Measurements from ENCODE around the gene PRKAR1B. TPM values are rescaled to one million over a fixed set of nuclear protein-coding genes. Genes with fewer than 3 reads are reported as not detected.
"Not testable (repeated sequence)": the region's sequence is repeated elsewhere in the genome, so short reads cannot be mapped to it uniquely, and the experiment has no call there.

The PRKAR1B gene
- polyA plus RNA-seq, 5 donors, result 28.8 to 46.7 (median 34.7) TPM

GRCh38 chr7:561631-562373 is 165.3 kb downstream of the PRKAR1B start:
- no peak for DNase-seq

GRCh38 chr7:560966-561630 is 166.0 kb downstream of the PRKAR1B start:
- no peak for DNase-seq

- DNase-seq, result no peak
These were observed 167.7 kb downstream of the PRKAR1B start for GRCh38 chr7:559396-559705.

DNA sequence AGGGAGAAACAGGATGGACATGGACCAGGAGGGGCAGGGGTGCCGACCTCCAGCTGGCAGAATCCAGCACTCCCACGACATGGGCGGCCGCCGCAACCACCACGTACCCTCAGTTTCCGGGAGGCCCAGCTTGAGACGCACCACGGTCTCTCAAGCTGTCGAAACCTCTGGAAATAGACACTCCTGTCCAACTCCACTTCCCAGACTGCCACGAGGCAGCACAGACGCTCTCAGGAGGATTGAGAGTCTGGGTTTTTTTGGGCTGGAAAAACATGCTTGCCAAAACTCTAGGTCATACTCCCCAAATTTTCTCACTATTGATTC is 169.6 kb downstream of the PRKAR1B start:
- no peak for DNase-seq

DNA sequence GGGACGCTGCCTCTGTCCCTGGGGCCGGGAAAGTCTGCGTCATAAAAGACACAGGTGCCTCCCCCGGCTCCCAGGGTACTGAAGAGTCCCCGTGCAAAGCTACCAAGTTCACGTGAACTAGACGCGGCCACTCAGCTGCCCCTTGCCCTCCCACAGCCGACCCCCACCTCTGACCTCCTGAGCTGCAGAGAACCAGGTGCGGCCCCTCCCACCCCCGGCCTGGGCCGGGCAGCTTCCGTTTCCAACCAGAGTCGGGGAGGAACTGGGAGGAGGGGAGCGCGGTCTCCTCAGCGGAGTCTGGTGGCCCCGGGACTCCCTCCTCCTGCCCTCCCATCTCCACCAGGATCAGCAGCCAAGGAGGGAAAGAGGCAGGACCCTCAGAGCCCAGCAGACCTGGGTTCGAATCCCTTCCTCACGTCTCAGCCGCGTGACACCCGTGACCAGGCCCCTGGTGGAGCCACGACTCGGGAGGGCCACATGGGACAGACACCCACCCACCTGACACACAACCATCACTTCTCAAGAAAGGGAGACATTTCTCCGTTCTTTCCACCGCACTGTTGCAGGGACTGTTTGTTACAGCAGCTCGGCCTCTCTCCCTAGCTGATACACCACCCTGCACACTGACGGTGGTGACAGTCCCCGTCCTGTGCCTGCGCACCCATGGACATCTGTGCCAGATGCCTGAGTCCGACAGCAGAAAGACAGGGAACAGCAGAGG is 170.1 kb downstream of the PRKAR1B start:
- DNase-seq, result no peak

DNA sequence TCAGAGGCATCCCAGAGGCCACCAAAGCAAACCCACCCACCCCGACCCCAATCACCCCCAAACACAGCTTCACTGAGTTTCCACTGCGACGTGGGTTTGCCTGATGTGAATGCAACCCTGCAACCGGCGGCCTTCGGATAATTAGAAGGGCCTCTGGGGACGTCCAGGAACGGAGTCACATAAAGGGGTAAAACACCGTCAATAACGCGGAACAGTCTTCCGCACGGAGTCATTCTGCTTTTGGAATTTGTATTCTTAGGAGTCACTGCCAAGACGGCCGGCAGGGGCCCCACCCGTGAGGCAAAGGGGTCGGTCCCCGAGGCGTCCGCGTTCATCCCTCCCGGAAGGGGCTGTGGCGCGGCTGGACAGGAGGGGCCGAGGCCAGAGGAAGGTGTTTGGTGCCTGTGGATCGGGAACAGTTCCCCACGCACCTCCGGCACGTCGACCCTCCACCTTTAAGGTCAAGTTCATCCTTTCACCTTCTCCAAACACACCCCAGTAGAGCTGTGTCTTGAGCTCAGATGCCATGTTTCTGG is 170.7 kb downstream of the PRKAR1B start:
- DNase-seq, result no peak

DNA sequence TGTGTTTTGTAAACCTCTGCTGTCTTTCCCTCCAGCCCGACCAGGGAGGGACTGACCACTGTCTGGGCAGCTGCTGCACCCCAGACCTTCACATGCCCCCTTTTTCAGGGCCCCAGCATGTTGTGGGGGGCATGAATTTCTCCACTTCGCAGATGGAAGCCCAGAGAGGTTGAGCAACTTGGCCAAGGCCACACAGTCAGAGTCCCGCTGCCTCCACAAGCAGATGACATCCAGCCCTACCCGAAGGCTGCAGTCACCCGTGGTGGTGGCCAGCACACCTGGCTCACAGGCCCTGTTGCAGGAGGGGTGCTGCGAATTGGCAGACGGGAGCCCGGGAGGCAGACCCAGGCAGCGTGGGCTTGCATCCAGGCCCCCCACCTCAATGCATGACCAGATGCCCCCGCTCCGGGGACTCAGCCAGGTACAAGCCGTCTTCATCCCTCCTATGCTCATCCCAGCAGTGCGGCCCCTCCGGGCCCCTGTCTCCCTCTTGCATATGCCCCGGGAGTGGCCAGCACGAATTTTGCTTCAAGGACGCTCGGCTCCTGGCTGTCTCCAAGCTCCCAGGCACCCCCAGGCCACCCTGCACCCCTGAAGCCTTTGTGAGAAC is 171.4 kb downstream of the PRKAR1B start:
- DNase-seq, result no peak

- peak in 1 of 2 donors; percentile 37 for DNase-seq
These were observed 173.4 kb downstream of the PRKAR1B start for GRCh38 chr7:553636-554111.

DNA sequence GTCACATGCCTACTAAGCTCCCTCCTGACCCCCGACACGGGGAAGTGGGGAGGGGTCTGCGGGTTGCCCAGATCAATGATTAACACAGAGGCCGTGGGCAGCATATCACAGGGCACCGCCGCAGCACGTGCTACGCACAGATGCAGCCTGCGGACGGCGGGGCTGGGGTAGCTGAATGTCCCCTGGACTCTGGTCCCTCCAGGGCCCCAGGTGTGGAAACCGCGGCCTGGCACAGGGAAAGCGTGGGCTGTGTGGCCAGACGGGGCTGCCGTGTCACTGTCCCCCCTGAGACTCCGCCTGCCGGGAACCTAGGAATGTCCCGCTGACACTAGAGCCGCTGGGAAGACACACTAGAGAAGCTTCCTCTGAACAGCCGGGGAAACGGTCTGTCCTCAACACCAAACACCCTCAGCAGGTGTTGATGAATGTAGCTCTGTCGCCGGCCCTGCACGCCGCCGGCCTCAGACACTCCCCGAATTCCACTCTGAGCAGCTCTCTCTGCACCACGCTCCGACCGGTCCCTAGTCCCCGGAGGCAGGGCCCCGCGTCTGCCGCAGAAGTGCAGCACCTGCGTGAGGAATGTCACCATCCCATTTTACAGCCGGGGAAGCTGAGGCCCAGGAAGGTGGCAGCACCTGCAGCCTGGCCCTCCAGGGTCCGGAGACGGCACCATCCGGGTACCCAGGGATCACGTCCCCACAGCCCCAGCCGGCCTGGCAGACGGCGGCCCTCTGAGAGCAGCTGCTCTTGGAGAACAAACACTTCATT is 174.0 kb downstream of the PRKAR1B start:
- DNase-seq, result no peak

DNA sequence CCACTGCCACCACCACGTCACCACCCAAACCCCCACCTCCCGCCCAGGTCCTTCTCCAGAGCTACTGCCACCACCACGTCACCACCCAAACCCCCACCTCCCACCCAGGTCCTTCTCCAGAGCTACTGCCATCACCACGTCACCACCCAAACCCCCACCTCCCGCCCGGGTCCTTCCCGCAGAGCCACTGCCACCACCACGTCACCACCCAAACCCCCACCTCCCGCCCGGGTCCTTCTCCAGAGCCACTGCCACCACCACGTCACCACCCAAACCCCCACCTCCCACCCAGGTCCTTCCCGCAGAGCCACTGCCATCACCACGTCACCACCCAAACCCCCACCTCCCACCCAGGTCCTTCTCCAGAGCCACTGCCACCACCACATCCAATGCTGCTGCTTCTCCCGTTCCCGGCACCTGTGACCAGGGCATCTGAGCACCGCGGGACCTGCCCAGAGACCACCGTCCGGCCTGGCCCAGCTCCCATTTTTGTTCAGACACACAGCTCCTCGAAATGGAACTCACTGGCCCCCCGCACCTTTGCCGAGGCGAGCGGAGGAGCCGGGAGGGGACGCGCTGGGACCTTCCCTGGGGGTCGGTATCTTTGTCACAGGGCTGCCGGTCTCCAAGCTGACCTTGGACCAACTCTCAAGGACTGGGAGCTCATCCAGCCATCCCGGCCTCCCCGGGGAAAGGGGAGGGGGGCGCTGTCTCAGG is 174.8 kb downstream of the PRKAR1B start:
- DNase-seq, result not testable (repeated sequence)

- DNase-seq, result not testable (repeated sequence)
These were observed 175.5 kb downstream of the PRKAR1B start for GRCh38 chr7:551615-551970.

DNA sequence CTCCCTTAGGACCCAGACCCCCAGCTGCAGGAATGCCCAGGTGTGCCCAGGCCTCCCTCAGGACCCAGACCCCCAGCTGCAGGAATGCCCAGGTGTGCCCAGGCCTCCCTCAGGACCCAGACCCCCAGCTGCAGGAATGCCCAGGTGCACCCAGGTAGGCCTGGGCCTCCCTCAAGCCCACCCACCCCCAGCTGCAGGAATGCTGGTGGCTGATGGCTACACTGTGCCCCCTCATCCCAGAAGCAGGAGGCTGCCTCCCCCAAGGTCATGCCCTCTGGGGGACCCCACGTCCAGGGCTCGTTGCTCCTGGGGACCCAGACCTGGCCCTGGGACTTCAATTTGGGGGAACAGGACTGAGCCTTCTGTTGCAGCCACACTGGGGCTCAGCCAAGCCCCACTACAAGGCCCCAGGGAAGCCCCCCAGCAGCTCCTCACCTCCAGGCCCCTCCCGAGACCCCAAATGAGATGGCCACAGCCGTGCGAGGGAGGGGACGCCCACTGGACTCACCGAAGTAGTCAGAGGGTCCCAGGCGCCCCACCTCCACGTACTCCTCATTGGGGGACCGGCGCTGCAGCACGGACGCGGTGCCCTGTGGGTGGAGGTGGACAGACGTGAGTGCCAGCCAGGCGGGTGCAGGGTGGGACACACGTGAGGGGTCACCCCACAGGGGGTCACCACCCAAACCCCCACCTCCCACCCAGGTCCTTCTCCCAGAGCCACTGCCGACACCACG is 176.0 kb downstream of the PRKAR1B start:
- no peak for DNase-seq

- no peak for DNase-seq
These were observed 177.0 kb downstream of the PRKAR1B start for GRCh38 chr7:549891-550625.

GRCh38 chr7:549066-549890 is 177.8 kb downstream of the PRKAR1B start:
- no peak for DNase-seq

GRCh38 chr7:548401-548800 is 178.7 kb downstream of the PRKAR1B start:
- no peak for DNase-seq

DNA sequence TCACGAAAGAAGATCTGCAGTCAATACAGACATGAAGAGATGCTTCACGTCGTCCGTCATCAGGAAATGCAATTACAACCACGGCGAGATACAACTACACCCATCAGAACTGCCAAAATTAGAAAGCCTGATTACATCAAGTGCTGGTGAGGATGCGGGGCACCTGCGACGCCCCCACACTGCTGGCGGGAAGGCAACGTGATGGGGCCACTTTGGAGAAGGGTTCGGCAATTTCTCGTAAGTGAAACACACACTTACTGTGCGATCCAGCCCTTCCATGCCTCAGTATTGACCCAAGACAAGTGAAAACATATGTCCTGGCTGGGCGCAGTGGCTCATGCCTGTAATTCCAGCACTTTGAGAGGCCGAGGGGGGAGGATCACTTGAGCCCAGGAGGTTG is 181.6 kb downstream of the PRKAR1B start:
- no peak for DNase-seq

DNA sequence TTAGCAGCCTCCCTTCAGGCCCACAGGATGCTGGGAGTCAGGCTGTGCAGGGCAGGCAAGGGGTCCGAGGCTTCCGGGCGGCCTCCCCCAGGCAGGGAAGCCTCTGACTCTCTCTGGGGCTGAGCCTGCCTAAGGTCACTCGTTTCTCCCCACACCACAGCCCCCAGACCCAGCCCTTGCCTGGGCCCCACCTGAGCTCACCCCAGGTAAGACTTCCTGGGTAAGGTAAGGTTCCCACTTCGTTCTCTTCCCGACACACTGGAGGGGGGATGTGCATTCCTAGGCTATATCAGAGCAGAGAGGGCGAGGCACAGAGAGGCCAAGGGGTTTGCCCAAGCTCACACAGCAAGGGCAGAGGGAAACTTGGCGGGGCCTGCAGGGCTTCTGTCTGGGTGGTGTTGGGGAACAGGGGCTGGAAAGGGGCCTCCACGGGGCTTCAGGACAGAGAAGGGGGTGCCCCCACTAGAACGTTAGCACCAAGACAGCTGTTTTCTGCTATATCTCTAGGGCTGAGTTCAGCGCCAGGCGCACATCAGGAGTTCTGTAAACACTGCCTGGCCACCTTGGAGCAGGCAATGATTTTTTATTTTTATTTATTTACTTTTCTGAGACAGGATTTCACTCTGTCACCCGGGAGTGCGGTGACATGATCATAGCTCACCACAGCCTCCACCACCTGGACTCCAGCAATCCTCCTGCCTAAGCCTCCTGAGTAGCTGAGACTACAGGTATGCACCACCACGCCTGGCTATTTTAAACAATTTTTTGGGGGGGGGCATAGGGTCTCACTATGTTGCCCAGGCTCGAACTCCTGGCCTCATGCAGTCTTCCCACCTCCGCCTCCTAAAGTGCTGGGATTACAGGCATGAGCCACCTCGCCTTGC is 182.5 kb downstream of the PRKAR1B start:
- no peak for DNase-seq
